OCI-LY7 (cell line): ENCODE results near the gene AGBL1. TPM values are rescaled to one million over a fixed set of nuclear protein-coding genes. Genes with fewer than 3 reads are reported as not detected.

Experiments
- BruUV-seq: library from RNA; stranded (reverse); fragments of 400-500 nt; replicated peaks from 2 replicates; lab custom pipeline; 2021; lab: Mats Ljungman, UMichigan
- CTCF ChIA-PET: fragments of 300-600 bp; sonication (Branson Sonifier 250); formaldehyde crosslinking; loops from one replicate; lab custom pipeline; 2022; ENCODE audit warnings: antibody characterized with exemption; ENCODE audit not compliant: unreplicated experiment; lab: Charles Lee
- POLR2A ChIA-PET: fragments of 300-600 bp; sonication (Branson Sonifier 250); formaldehyde crosslinking; loops from one replicate; lab custom pipeline; 2022; ENCODE audit warnings: antibody characterized with exemption; lab: Charles Lee
- DNase-seq: peaks from one replicate; pipeline ENCODE4 v3.0.0-alpha.2; 2015; ENCODE audit warnings: low spot score
- H2AFZ ChIP-seq: fragments of 200-600 bp; sonication (generic), shearing (Covaris generic); 2 replicates; pipeline ENCODE4 v1.6.1; 2014; ENCODE audit warnings: mild to moderate bottlenecking, antibody characterized with exemption, low read length, moderate library complexity
- H3K27ac ChIP-seq: fragments of 200-600 bp; sonication (generic); 2 replicates; pipeline ENCODE4 v1.5.1; 2014; ENCODE audit warnings: mixed run types, low read depth, mild to moderate bottlenecking, moderate library complexity, low read length, inconsistent platforms; ENCODE audit not compliant: poor library complexity, severe bottlenecking
- H3K36me3 ChIP-seq: fragments of 200-600 bp; sonication (generic); 2 replicates; pipeline ENCODE4 v1.6.1; 2014; ENCODE audit warnings: mild to moderate bottlenecking, antibody characterized with exemption, low read length, moderate library complexity, mixed read lengths; ENCODE audit not compliant: insufficient read depth
- H3K4me1 ChIP-seq: fragments of 200-600 bp; sonication (generic); 2 replicates; pipeline ENCODE4 v1.5.1; 2014; ENCODE audit warnings: mild to moderate bottlenecking, low read length; ENCODE audit not compliant: insufficient read depth, poor library complexity, severe bottlenecking
- H3K4me2 ChIP-seq: fragments of 200-600 bp; sonication (generic); 2 replicates; pipeline ENCODE4 v1.6.1; 2014; ENCODE audit warnings: mild to moderate bottlenecking, low read length
- H3K4me3 ChIP-seq: fragments of 200-600 bp; sonication (generic); 2 replicates; pipeline ENCODE4 v1.5.1; 2014; ENCODE audit warnings: mild to moderate bottlenecking, low read depth, low read length; ENCODE audit not compliant: poor library complexity, severe bottlenecking
- H3K79me2 ChIP-seq: fragments of 200-600 bp; sonication (generic); 2 replicates; pipeline ENCODE4 v1.6.1; 2016; ENCODE audit warnings: low read depth, mild to moderate bottlenecking, low read length, moderate library complexity, mixed read lengths; ENCODE audit not compliant: insufficient read depth
- H3K9me2 ChIP-seq: fragments of 200-600 bp; sonication (generic); 2 replicates; pipeline ENCODE4 v1.6.1; 2016; ENCODE audit warnings: mild to moderate bottlenecking, low read length, mixed read lengths; ENCODE audit not compliant: insufficient read depth
- H3K9me3 ChIP-seq: fragments of 200-600 bp; sonication (generic); 2 replicates; pipeline ENCODE4 v1.6.1; 2014; ENCODE audit warnings: mild to moderate bottlenecking, mixed run types, low read length, mixed read lengths
- H4K20me1 ChIP-seq: fragments of 200-600 bp; sonication (generic); 2 replicates; pipeline ENCODE4 v1.6.1; 2014; ENCODE audit warnings: mild to moderate bottlenecking, antibody characterized with exemption, low read length, moderate library complexity, mixed read lengths; ENCODE audit not compliant: insufficient read depth
- CTCF ChIP-seq: fragments of 200-600 bp; sonication (generic); conservative IDR thresholded peaks from 2 replicates; pipeline ENCODE4 v1.5.1; 2014; ENCODE audit warnings: mild to moderate bottlenecking, antibody characterized with exemption, low read length, moderate library complexity, mixed read lengths
- EZH2phosphoT487 ChIP-seq: fragments of 200-600 bp; sonication (generic); IDR thresholded peaks from 2 replicates; pipeline ENCODE4 v1.6.1; 2018; ENCODE audit warnings: low read depth, borderline replicate concordance, mild to moderate bottlenecking, mixed run types, antibody characterized with exemption, low read length, moderate library complexity, mixed read lengths
- intact Hi-C: fragments of 100-400 bp; cut with micrococcal nuclease; formaldehyde crosslinking; loops from one replicate; pipeline ENCODE4 v1.10.0; 2022; ENCODE audit not compliant: unreplicated experiment
- total RNA-seq, 2 experiments: library from RNA; depleted of rRNA in 1 of 2; stranded (reverse); fragments of >200 nt in 1 of 2; shearing (Covaris generic) in 1 of 2; gene quantifications; 2 replicates each; pipeline ENCODE4 v1.2.3, GENCODE V29; 2014 to 2022

Gene AGBL1
- total RNA-seq, 2 experiments from 2014 or later = not detected

- TF ChIP-seq CTCF = no peak
- TF ChIP-seq EZH2phosphoT487 = no peak
- no peak for DNase-seq
- Histone ChIP-seq H3K4me3 (no peak overlapping the region), H3K36me3 (no peaks in the 10 kb centered on the region), H3K9me3 (no peaks in the 10 kb centered on the region), H3K4me1 (no peaks in the 10 kb centered on the region), H4K20me1 (no peaks in the 10 kb centered on the region), H2AFZ (no peak overlapping the region), H3K79me2 (no peaks in the 10 kb centered on the region), H3K4me2 (no peak overlapping the region), H3K27ac (no peak overlapping the region), H3K9me2 (no peaks in the 10 kb centered on the region)
- intact Hi-C loops = no loop called here
- ChIA-PET CTCF (no interaction called here), POLR2A (no interaction called here)
- no TSS peak for BruUV-seq
These were observed 46.1 kb downstream of the AGBL1 start for GRCh38 chr15:86125775-86126174.

- no peaks in the 10 kb centered on the region for H3K79me2 ChIP-seq
- no peak overlapping the region for H3K4me2 ChIP-seq
- H3K9me2 ChIP-seq = no peaks in the 10 kb centered on the region
- no peak for TF ChIP-seq EZH2phosphoT487
- TF ChIP-seq CTCF = no peak
- POLR2A ChIA-PET = no interaction called here
- H4K20me1 ChIP-seq = no peaks in the 10 kb centered on the region
- DNase-seq = no peak
- no peak overlapping the region for H3K4me3 ChIP-seq
- no peak overlapping the region for H3K27ac ChIP-seq
- H3K9me3 ChIP-seq = no peaks in the 10 kb centered on the region
- H2AFZ ChIP-seq = no peak overlapping the region
- intact Hi-C loops = no loop called here
- no peaks in the 10 kb centered on the region for H3K36me3 ChIP-seq
- no peaks in the 10 kb centered on the region for H3K4me1 ChIP-seq
- BruUV-seq = no TSS peak
- CTCF ChIA-PET = no interaction called here
These were observed 47.9 kb downstream of the AGBL1 start for GRCh38 chr15:86127547-86127946.

- Histone ChIP-seq H3K27ac (no peak overlapping the region), H4K20me1 (no peaks in the 10 kb centered on the region), H3K4me3 (no peak overlapping the region), H3K4me1 (no peaks in the 10 kb centered on the region), H3K4me2 (no peak overlapping the region), H3K9me3 (no peaks in the 10 kb centered on the region), H3K9me2 (no peaks in the 10 kb centered on the region), H3K36me3 (no peaks in the 10 kb centered on the region), H2AFZ (no peak overlapping the region), H3K79me2 (no peaks in the 10 kb centered on the region)
- BruUV-seq = no TSS peak
- intact Hi-C loops = no loop called here
- ChIA-PET CTCF (no interaction called here), POLR2A (no interaction called here)
- no peak for DNase-seq
- TF ChIP-seq EZH2phosphoT487 = no peak
- no peak for TF ChIP-seq CTCF
These were observed 55.4 kb downstream of the AGBL1 start for GRCh38 chr15:86135041-86135440.
